ENCODE measurements around the gene CEP350. TPM values are rescaled to one million over a fixed set of nuclear protein-coding genes. Genes with fewer than 3 reads are reported as not detected.

CEP350 gene
- total RNA-seq, 4 donors from 2014 or later: 74.4 to 89.0 (median 82.0) TPM

GRCh38 chr1:180154325-180155181 is 199.9 kb downstream of the CEP350 start, which contains the start of gene QSOX1:
TSS of gene QSOX1 (plus strand) at chr1:180154869. CDS start at chr1:180154908, 39 bp downstream.
- Histone ChIP-seq H3K4me3 (peak within 1 kb of the TSS; percentile 83 to 98), H3K36me3 (no peaks in the 10 kb centered on the region), H3K27me3 (peaks cover under 1% of the 10 kb centered on the region), H3K9me3 (no peaks in the 10 kb centered on the region), H3K27ac (peak within 1 kb of the TSS; percentile 86 to 96 (median 92)), H3K4me1 (peaks cover 0 to 42% (median 6%) of the 10 kb centered on the region in 3 donors)
- TF ChIP-seq EP300 (IDR thresholded peaks at IDR 0.05) (no peak), POLR2A (IDR thresholded peaks at IDR 0.05) (peak; percentile 90 to 95), POLR2AphosphoS5 (IDR thresholded peaks at IDR 0.05) (peak; percentile 94), CTCF (IDR thresholded peaks at IDR 0.05) (peak in 3 of 4 experiments; percentile 23 to 52 (median 36))
- no CpG with 5 or more reads among the region's 100 CpGs for WGBS, 2 donors (ENCODE audit: low coverage in 1 of 2)
- ATAC-seq: peak; percentile 93

- no peaks in the 10 kb centered on the region for H3K36me3 ChIP-seq
- no peak for ATAC-seq
- no peaks in the 10 kb centered on the region for H3K9me3 ChIP-seq
- 1 to 2% methylated on average over 19 of the region's 29 CpGs for WGBS, 2 donors (ENCODE audit: low coverage in 1 of 2)
- no peaks in the 10 kb centered on the region for H3K27me3 ChIP-seq
- TF ChIP-seq EP300 (IDR thresholded peaks at IDR 0.05): no peak
- TF ChIP-seq POLR2AphosphoS5 (IDR thresholded peaks at IDR 0.05): no peak
- no peak for TF ChIP-seq POLR2A (IDR thresholded peaks at IDR 0.05)
- no peak for TF ChIP-seq CTCF (IDR thresholded peaks at IDR 0.05)
- peak overlapping the region; percentile 45 to 96 (median 92) for H3K27ac ChIP-seq
- H3K4me1 ChIP-seq: peaks cover 0 to 42% (median 6%) of the 10 kb centered on the region in 3 donors
- peak overlapping the region; percentile 83 to 98 for H3K4me3 ChIP-seq
Observed at GRCh38 chr1:180155182-180155682, 200.6 kb downstream of the CEP350 start.

- TF ChIP-seq EP300 (IDR thresholded peaks at IDR 0.05) (no peak), POLR2AphosphoS5 (IDR thresholded peaks at IDR 0.05) (no peak), POLR2A (IDR thresholded peaks at IDR 0.05) (no peak), CTCF (IDR thresholded peaks at IDR 0.05) (no peak)
- H3K27me3 ChIP-seq: no peaks in the 10 kb centered on the region
- ATAC-seq: no peak
- peaks cover 0 to 42% (median 6%) of the 10 kb centered on the region in 3 donors for H3K4me1 ChIP-seq
- H3K9me3 ChIP-seq: no peaks in the 10 kb centered on the region
- H3K36me3 ChIP-seq: no peaks in the 10 kb centered on the region
- H3K4me3 ChIP-seq: peak overlapping the region in 1 of 2 donors; percentile 98
- 96 to 100% methylated on average over 2 to 3 of the region's 4 CpGs for WGBS, 2 donors (ENCODE audit: low coverage in 1 of 2)
- H3K27ac ChIP-seq: no peak overlapping the region
Observed at GRCh38 chr1:180156201-180156600, 201.6 kb downstream of the CEP350 start.

- no peaks in the 10 kb centered on the region for H3K36me3 ChIP-seq
- no peaks in the 10 kb centered on the region for H3K27me3 ChIP-seq
- H3K4me3 ChIP-seq: peak overlapping the region in 1 of 2 donors; percentile 98
- no peak overlapping the region for H3K27ac ChIP-seq
- no peak for ATAC-seq
- no peaks in the 10 kb centered on the region for H3K9me3 ChIP-seq
- 86 to 90% methylated on average over 1 to 2 of the region's 2 CpGs for WGBS, 2 donors (ENCODE audit: low coverage in 1 of 2)
- peaks cover 0 to 42% (median 6%) of the 10 kb centered on the region in 3 donors for H3K4me1 ChIP-seq
- TF ChIP-seq POLR2AphosphoS5 (IDR thresholded peaks at IDR 0.05) (no peak), POLR2A (IDR thresholded peaks at IDR 0.05) (no peak), CTCF (IDR thresholded peaks at IDR 0.05) (no peak), EP300 (IDR thresholded peaks at IDR 0.05) (no peak)
Observed at GRCh38 chr1:180156631-180157091, 202.1 kb downstream of the CEP350 start.
